Endothelial cell (in vitro differentiated cells): ENCODE results near the gene IRF9. TPM values are rescaled to one million over a fixed set of nuclear protein-coding genes. Genes with fewer than 3 reads are reported as not detected.

Experiments used
- DNase-seq: peaks from one replicate; pipeline ENCODE4 v3.0.0; 2021; ENCODE audit warnings: low spot score
- H3K27ac Mint-ChIP-seq: one replicate; pipeline ENCODE4 v1.8.0; 2021; ENCODE audit warnings: mixed read lengths, inconsistent platforms; ENCODE audit not compliant: unreplicated experiment
- H3K27me3 Mint-ChIP-seq: one replicate; pipeline ENCODE4 v1.8.0; 2021; ENCODE audit warnings: mild to moderate bottlenecking, moderate library complexity, mixed read lengths, inconsistent platforms; ENCODE audit not compliant: unreplicated experiment
- H3K36me3 Mint-ChIP-seq: one replicate; pipeline ENCODE4 v1.8.0; 2021; ENCODE audit warnings: mild to moderate bottlenecking, low read depth, mixed read lengths, inconsistent platforms; ENCODE audit not compliant: unreplicated experiment
- H3K4me1 Mint-ChIP-seq: one replicate; pipeline ENCODE4 v1.8.0; 2021; ENCODE audit warnings: mild to moderate bottlenecking, mixed read lengths, inconsistent platforms; ENCODE audit not compliant: unreplicated experiment
- H3K4me3 Mint-ChIP-seq: one replicate; pipeline ENCODE4 v1.8.0; 2021; ENCODE audit warnings: mild to moderate bottlenecking, mixed read lengths, inconsistent platforms; ENCODE audit not compliant: unreplicated experiment
- H3K9me3 Mint-ChIP-seq: one replicate; pipeline ENCODE4 v1.8.0; 2021; ENCODE audit warnings: mixed read lengths, inconsistent platforms; ENCODE audit not compliant: unreplicated experiment
- CTCF ChIP-seq: fragments of 200-600 bp; sonication (generic); IDR thresholded peaks from one replicate; pipeline ENCODE4 v1.5.0; 2021; ENCODE audit warnings: antibody characterized with exemption; ENCODE audit not compliant: unreplicated experiment
- long read RNA-seq: library from polyadenylated mRNA; unstranded; transcript quantifications from one replicate; pipeline ENCODE4 v2.0.0, GENCODE V29; 2020; ENCODE audit not compliant: unreplicated experiment
- total RNA-seq: library from RNA; stranded (reverse); fragmentation: NEBNext Ultra II Directional; extraction: Animal tissue kit (Norgen Biotek cat#: 25700); gene quantifications from one replicate; pipeline ENCODE4 v1.2.1, GENCODE V29; 2021; ENCODE audit not compliant: unreplicated experiment

IRF9 gene
- 25.7 TPM for total RNA-seq
- long read RNA-seq, transcript IRF9-202 (9 exons, 1,838 nt) = major isoform, 5 of 14 reads
- long read RNA-seq, partial matches to known transcripts = 0 of 14 reads
- long read RNA-seq, other reads (novel, unspliced or antisense) = 6 of 14 reads

GRCh38 chr14:24160850-24161804 is at the start of gene IRF9:
Gene IRF9 (plus strand): TSS chr14:24161265. CDS start chr14:24162145, 880 bp downstream.
- Mint-ChIP-seq H3K4me1 (peaks cover 12% of the 10 kb centered on the region), H3K4me3 (peak within 1 kb of the TSS; percentile 91), H3K27ac (peak within 1 kb of the TSS; percentile 70), H3K36me3 (peaks cover 50% of the 10 kb centered on the region), H3K27me3 (peaks cover 11% of the 10 kb centered on the region), H3K9me3 (no peaks in the 10 kb centered on the region)
- TF ChIP-seq CTCF = peak; percentile 96
- peak; percentile 97 for DNase-seq

- H3K4me3 Mint-ChIP-seq = peak overlapping the region; percentile 95
- DNase-seq = no peak
- peaks cover 23% of the 10 kb centered on the region for H3K4me1 Mint-ChIP-seq
- peaks cover 10% of the 10 kb centered on the region for H3K27me3 Mint-ChIP-seq
- no peaks in the 10 kb centered on the region for H3K9me3 Mint-ChIP-seq
- H3K27ac Mint-ChIP-seq = peak overlapping the region; percentile 97
- H3K36me3 Mint-ChIP-seq = peaks cover 5% of the 10 kb centered on the region
- no peak for TF ChIP-seq CTCF
Measured at GRCh38 chr14:24113379-24113800, 47.7 kb upstream of the IRF9 start.

GRCh38 chr14:24113801-24114531 is 47.1 kb upstream of the IRF9 start:
- Mint-ChIP-seq H3K36me3 (peaks cover 11% of the 10 kb centered on the region), H3K27ac (peak overlapping the region; percentile 97), H3K4me3 (peak overlapping the region; percentile 95), H3K9me3 (no peaks in the 10 kb centered on the region), H3K4me1 (peaks cover 20% of the 10 kb centered on the region), H3K27me3 (peaks cover 10% of the 10 kb centered on the region)
- TF ChIP-seq CTCF = no peak
- peak; percentile 67 for DNase-seq

- Mint-ChIP-seq H3K4me3 (peak within 1 kb of the TSS; percentile 95), H3K9me3 (no peaks in the 10 kb centered on the region), H3K4me1 (peaks cover 20% of the 10 kb centered on the region), H3K36me3 (peaks cover 19% of the 10 kb centered on the region), H3K27ac (peak within 1 kb of the TSS; percentile 97), H3K27me3 (peaks cover 10% of the 10 kb centered on the region)
- TF ChIP-seq CTCF = no peak
- peak; percentile 97 for DNase-seq
Measured at GRCh38 chr14:24114532-24115421, 46.3 kb upstream of the IRF9 start, which contains the start of the genes DCAF11 and NRL. Gene DCAF11 (plus strand): TSS chr14:24114777. CDS start chr14:24115595, 818 bp downstream. Gene NRL (minus strand): TSS chr14:24114949. CDS start chr14:24082848, 32,101 bp downstream.
